ENCODE data around the gene LCAT. TPM values are rescaled to one million over a fixed set of nuclear protein-coding genes. Genes with fewer than 3 reads are reported as not detected.

The LCAT gene
- total and polyA plus RNA-seq, 9 of the 15 experiments (the other 6 are each of a cell fraction or from before 2014, with no cell fraction given), result 0.46 to 21.0 (median 5.0) TPM

DNA sequence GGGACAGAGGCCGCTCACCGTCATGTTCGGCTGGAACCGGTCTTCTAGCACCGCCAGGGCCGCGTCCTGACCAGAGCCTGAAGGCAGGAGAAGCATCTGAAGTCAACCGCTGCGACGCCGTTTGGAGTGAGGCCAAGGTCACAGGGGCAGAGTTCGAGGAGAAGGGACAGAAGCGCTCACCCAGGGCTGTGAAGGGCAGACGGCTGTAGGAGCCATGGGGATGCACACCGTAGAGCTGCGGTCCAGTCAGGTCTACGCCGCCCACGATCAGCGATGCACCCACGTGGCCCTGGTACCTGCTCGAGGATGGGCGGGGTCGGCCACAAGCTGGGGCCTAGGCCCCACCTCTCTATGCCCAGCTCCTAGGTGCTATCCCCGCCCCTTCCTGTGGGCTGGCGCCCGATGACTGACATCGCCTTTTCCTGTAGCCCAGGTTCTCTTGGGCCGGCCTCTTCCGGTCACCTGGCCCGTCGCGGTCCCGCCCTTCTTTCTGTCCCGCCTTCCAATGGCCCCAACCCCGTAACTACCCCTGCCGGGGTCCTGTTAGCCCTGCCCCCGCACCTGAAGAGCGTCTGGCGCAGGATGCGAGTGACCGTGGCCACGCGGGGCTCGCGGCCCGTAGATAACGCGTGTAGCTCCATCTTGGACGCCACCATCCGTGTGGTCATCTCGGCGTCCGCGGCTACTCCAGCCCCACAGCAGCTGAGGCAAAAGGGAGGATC lies 8.4 kb downstream of the LCAT start:
- H3K4me3 ChIP-seq, result peak overlapping the region; percentile 85
- ChIA-PET CTCF (ENCODE audit: low intra/inter-chr PET ratio) (no interaction called here), POLR2A (interaction anchor here (0.6 to 1.7 kb wide), 29 partner anchors 8 to 364 kb away, joined by 3 to 8 read pairs (median 3); partner anchors contain the start of gene LCAT)
- in situ Hi-C loops (cut with MboI) (no loop called here), intact Hi-C loops (cut with micrococcal nuclease) (loop anchor here (5.0 to 10.0 kb wide), 2 partner anchors 107 to 411 kb away; partner anchors contain the start of gene RIPOR1)
- H3K27me3 ChIP-seq (ENCODE audit: control insufficient read depth in 2 of 2, insufficient read depth in 2 of 2, low read length in 2 of 2), result no peaks in the 10 kb centered on the region
- no peaks in the 10 kb centered on the region for H3K9me3 ChIP-seq (replicated peaks; ENCODE audit: control insufficient read depth, insufficient read depth, low read depth, low read length)
- peak overlapping the region; percentile 90 to 98 for H3K9ac ChIP-seq (ENCODE audit: insufficient read depth in 1 of 2, low read depth in 2 of 2, low read length in 2 of 2)
- H4K20me1 ChIP-seq (replicated peaks; ENCODE audit: control insufficient read depth, insufficient read depth, low read length), result no peaks in the 10 kb centered on the region; the same call in 1 of the 2 replicates
- FAIRE-seq (peak; percentile 95), ATAC-seq (peak; percentile 94), DNase-seq (ENCODE audit: extremely low read depth in 1 of 4, low spot score in 3 of 4) (peak; percentile 98 to 99 (median 98))
- H2AFZ ChIP-seq (ENCODE audit: low read depth, low read length), result peak overlapping the region; percentile 95
- BruUV-seq (replicated peaks), result no TSS peak
- no peaks in the 10 kb centered on the region for H3K9me1 ChIP-seq (ENCODE audit: control insufficient read depth, insufficient read depth, low read length)
- H3K79me2 ChIP-seq (ENCODE audit: control insufficient read depth, insufficient read depth, low read length), result peaks cover 42% of the 10 kb centered on the region
- peak overlapping the region; percentile 89 for H3K27ac ChIP-seq (ENCODE audit: extremely low read depth, low read depth, low read length)
- peaks cover 20 to 68% of the 10 kb centered on the region in 2 experiments for H3K4me1 ChIP-seq (replicated peaks in 1 of 2; ENCODE audit: control insufficient read depth in 2 of 2, insufficient read depth in 2 of 2, low read length in 2 of 2)
- H3K36me3 ChIP-seq (ENCODE audit: control insufficient read depth, insufficient read depth, low read length), result peaks cover 27% of the 10 kb centered on the region; the same call in 2 of the 3 replicates
- H3K4me2 ChIP-seq (ENCODE audit: insufficient read depth, low read length), result peak overlapping the region; percentile 99
- WGBS (ENCODE audit: insufficient coverage, low coverage, missing lambda C conversion rate), result under 1% methylated on average over 48 of the region's 55 CpGs
- TF ChIP-seq EGR1 (conservative IDR thresholded peaks at IDR 0.05), result peak; percentile 82
- TF ChIP-seq, protein P1, sequence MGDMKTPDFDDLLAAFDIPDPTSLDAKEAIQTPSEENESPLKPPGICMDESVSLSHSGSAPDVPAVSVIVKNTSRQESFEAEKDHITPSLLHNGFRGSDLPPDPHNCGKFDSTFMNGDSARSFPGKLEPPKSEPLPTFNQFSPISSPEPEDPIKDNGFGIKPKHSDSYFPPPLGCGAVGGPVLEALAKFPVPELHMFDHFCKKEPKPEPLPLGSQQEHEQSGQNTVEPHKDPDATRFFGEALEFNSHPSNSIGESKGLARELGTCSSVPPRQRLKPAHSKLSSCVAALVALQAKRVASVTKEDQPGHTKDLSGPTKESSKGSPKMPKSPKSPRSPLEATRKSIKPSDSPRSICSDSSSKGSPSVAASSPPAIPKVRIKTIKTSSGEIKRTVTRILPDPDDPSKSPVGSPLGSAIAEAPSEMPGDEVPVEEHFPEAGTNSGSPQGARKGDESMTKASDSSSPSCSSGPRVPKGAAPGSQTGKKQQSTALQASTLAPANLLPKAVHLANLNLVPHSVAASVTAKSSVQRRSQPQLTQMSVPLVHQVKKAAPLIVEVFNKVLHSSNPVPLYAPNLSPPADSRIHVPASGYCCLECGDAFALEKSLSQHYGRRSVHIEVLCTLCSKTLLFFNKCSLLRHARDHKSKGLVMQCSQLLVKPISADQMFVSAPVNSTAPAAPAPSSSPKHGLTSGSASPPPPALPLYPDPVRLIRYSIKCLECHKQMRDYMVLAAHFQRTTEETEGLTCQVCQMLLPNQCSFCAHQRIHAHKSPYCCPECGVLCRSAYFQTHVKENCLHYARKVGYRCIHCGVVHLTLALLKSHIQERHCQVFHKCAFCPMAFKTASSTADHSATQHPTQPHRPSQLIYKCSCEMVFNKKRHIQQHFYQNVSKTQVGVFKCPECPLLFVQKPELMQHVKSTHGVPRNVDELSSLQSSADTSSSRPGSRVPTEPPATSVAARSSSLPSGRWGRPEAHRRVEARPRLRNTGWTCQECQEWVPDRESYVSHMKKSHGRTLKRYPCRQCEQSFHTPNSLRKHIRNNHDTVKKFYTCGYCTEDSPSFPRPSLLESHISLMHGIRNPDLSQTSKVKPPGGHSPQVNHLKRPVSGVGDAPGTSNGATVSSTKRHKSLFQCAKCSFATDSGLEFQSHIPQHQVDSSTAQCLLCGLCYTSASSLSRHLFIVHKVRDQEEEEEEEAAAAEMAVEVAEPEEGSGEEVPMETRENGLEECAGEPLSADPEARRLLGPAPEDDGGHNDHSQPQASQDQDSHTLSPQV (IDR thresholded peaks at IDR 0.05), result peak; percentile 57; the same call in 1 of the 2 replicates
- TF ChIP-seq YY1 (IDR thresholded peaks at IDR 0.05; ENCODE audit: borderline replicate concordance in 1 of 3, control insufficient read depth in 1 of 3, extremely low read depth in 1 of 3, insufficient read depth in 3 of 3, insufficient read length in 1 of 3, insufficient replicate concordance in 2 of 3, low read depth in 1 of 3, low read length in 2 of 3), result peak in 2 of 3 experiments; percentile 68 to 84
